ENCODE results near the gene ETV3L. TPM values are rescaled to one million over a fixed set of nuclear protein-coding genes. Genes with fewer than 3 reads are reported as not detected.
"Not testable (repeated sequence)": the region's sequence is repeated elsewhere in the genome, so short reads cannot be mapped to it uniquely, and the experiment has no call there.

The ETV3L gene
- total and polyA plus RNA-seq, 3 donors from 2014 or later = 0.16 TPM; not detected in 2

DNA sequence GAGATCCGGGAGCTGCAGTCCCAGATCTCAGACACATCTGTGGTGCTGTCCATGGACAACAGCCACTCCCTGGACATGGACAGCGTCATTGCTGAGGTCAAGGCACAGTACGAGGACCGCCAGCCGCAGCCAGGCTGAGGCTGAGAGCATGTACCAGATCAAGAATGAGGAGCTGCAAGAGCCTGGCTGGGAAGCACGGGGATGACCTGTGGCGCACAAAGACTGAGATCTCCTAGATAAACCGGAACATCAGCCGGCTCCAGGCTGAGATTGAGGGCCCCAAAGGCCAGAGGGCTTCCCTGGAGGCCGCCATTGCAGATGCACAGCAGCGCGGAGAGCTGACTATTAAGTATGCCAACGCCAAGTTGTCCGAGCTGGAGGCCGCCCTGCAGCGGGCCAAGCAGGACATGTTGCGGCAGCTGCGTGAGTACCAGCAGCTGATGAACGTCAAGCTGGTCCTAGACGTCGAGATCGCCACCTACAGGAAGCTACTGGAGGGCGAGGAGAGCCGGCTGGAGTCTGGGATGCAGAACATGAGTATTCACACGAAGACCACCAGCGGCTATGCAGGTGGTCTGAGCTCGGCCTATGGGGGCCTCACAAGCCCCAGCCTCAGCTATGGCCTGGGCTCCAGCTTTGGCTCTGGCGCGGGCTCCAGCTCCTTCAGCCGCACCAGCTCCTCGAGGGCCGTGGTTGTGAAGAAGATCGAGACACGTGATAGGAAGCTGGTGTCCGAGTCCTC, 25.5 kb downstream of the ETV3L start:
- peak; percentile 88 for DNase-seq
- intact Hi-C loops (cut with DNase I; ENCODE audit: low total_unique reads) = no loop called here
- Histone ChIP-seq H3K27me3 (no peaks in the 10 kb centered on the region), H3K4me3 (peak overlapping the region; percentile 9 to 36), H3K36me3 (ENCODE audit: low read depth, missing control alignments) (no peaks in the 10 kb centered on the region), H3K4me1 (no peaks in the 10 kb centered on the region), H3K27ac (no peak overlapping the region), H3K9me3 (no peaks in the 10 kb centered on the region)
- 7 to 17% methylated on average over 4 to 35 of the region's 35 CpGs for WGBS, 2 donors
- TF ChIP-seq, protein P1, sequence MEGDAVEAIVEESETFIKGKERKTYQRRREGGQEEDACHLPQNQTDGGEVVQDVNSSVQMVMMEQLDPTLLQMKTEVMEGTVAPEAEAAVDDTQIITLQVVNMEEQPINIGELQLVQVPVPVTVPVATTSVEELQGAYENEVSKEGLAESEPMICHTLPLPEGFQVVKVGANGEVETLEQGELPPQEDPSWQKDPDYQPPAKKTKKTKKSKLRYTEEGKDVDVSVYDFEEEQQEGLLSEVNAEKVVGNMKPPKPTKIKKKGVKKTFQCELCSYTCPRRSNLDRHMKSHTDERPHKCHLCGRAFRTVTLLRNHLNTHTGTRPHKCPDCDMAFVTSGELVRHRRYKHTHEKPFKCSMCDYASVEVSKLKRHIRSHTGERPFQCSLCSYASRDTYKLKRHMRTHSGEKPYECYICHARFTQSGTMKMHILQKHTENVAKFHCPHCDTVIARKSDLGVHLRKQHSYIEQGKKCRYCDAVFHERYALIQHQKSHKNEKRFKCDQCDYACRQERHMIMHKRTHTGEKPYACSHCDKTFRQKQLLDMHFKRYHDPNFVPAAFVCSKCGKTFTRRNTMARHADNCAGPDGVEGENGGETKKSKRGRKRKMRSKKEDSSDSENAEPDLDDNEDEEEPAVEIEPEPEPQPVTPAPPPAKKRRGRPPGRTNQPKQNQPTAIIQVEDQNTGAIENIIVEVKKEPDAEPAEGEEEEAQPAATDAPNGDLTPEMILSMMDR (IDR thresholded peaks at IDR 0.05) = peak; percentile 38 to 62 (median 40)
- no peak for TF ChIP-seq POLR2A (IDR thresholded peaks at IDR 0.05)

DNA sequence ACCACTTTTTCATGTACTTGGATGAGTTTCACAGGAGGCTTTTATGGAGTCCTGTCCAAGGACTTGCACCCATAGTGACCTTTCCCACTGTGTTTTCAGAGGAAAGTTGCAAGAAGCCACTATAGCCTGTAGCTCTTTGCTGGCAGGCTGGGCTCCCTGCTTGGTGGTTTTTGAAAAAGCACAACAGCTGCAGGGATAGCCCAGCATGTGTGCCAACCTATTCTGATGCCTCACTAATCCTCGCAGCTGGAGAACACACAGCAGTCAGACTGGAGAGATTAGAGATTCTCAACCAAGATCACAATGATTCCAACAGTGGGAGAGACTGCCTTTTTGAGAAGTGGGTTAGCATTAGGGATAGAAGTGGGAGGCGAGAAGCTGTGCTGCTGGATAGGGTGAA, 30.0 kb downstream of the ETV3L start:
- DNase-seq = no peak
- H3K36me3 ChIP-seq (ENCODE audit: low read depth, missing control alignments) = no peaks in the 10 kb centered on the region
- no peak overlapping the region for H3K4me3 ChIP-seq
- H3K27ac ChIP-seq = no peak overlapping the region
- 80 to 88% methylated on average over 2 of the region's 2 CpGs for WGBS, 2 donors
- no peaks in the 10 kb centered on the region for H3K27me3 ChIP-seq
- H3K9me3 ChIP-seq = no peaks in the 10 kb centered on the region
- TF ChIP-seq, protein P1 (IDR thresholded peaks at IDR 0.05) = no peak
- TF ChIP-seq POLR2A (IDR thresholded peaks at IDR 0.05) = no peak
- intact Hi-C loops (cut with DNase I; ENCODE audit: low total_unique reads) = loop anchor here (10.0 kb wide), 1 partner anchor 125 kb away; no protein-coding TSS in a partner anchor
- H3K4me1 ChIP-seq = no peaks in the 10 kb centered on the region

DNA sequence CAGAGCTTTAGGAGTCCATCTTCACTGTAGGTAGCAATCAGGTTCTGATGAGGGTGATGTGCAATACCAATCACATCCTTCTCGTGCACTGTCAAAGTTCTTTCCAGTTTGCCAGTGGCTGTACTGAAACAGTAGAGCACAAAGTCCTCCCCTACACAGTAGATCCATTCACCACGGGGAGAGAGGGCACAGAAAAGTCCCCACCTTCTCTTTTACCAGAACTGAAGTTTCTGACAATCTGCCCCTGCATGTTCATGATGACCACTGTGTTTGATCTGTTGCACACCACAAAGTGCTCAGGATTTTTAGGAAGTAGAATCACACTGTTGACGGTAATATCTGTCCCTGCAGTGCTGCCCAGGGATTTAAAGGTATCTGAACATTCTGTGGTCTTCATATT, 40.4 kb downstream of the ETV3L start:
- 63 to 76% methylated on average over 3 of the region's 3 CpGs for WGBS, 2 donors
- H3K4me1 ChIP-seq, H3K9me3 ChIP-seq: not testable (repeated sequence)

DNA sequence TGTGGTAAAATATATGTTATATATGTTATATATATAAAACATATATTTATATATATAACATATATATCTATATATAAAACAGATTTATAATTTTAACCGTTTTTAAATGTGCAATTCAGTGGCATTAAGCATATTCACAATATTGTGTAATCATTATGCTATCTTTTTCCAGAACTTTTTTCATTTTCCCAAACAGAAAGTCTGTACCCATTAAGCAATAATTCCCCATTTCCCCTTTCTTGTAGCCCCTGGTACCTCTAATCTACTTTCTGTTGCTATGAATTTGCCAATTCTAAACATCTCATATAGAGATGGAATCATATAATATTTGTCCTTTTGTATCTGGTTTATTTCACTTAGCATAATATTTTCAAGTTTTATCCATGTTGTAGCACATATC, 43.3 kb downstream of the ETV3L start:
- no peak for TF ChIP-seq POLR2A (IDR thresholded peaks at IDR 0.05)
- TF ChIP-seq, protein P1 (IDR thresholded peaks at IDR 0.05) = no peak
- DNase-seq = no peak
- Histone ChIP-seq H3K36me3 (ENCODE audit: low read depth, missing control alignments) (no peaks in the 10 kb centered on the region), H3K27ac (no peak overlapping the region), H3K27me3 (no peaks in the 10 kb centered on the region), H3K4me1 (no peaks in the 10 kb centered on the region), H3K9me3 (no peaks in the 10 kb centered on the region), H3K4me3 (no peak overlapping the region)
- intact Hi-C loops (cut with DNase I; ENCODE audit: low total_unique reads) = no loop called here
- 85 to 88% methylated on average over 1 of the region's 1 CpG for whole genome bisulfite sequencing, 2 donors

More for the DNA sequence above, 40.4 kb downstream of the ETV3L start:
- H3K27ac ChIP-seq; H3K27me3 ChIP-seq; H3K4me3 ChIP-seq; H3K36me3 ChIP-seq (ENCODE audit: low read depth, missing control alignments); DNase-seq; intact Hi-C loops (cut with DNase I; ENCODE audit: low total_unique reads): not testable (repeated sequence)

DNA sequence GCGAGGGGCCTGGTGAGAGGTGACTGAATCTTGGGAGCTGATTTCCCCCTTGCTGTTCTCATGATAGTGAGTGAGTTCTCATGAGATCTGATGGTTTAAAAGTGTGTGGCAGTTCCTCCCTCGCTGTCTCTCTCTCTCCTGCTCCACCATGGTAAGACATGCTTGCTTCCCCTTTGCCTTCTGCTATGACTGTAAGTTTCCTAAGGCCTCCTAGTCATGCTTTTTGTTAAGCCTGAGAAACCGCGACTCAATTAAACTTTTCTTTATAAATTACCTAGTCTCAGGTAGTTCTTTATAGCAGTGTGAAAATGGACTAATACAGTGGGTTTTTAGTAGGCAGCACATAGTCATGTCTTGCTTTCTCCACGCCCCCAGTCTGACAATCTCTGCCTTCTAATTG, 43.9 kb downstream of the ETV3L start:
- DNase-seq; H3K36me3 ChIP-seq (ENCODE audit: low read depth, missing control alignments); H3K9me3 ChIP-seq; H3K27ac ChIP-seq; H3K27me3 ChIP-seq; H3K4me1 ChIP-seq; intact Hi-C loops (cut with DNase I; ENCODE audit: low total_unique reads); H3K4me3 ChIP-seq: not testable (repeated sequence)
- 84 to 91% methylated on average over 5 of the region's 5 CpGs for WGBS, 2 donors

DNA sequence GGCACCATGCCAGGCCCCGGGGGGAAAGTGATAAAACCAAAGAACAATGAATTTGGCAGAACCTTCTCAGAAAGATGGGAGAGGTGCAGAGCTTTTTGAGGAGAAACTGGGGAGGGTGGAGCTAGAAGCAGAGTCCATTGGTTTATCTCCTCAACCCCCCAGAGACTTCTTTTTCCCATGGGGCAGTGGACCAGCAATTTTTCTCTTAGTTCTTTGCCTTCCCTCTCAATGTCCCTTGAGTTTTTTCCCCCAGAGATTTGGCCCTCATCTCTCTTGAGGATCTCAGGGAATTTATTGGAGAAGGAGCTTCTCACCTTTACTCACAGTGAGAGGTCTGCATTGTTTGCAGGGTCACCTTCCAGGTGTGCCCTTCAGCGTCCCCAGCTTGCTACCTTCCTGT, 48.8 kb downstream of the ETV3L start:
- DNase-seq = no peak
- Histone ChIP-seq H3K9me3 (no peaks in the 10 kb centered on the region), H3K27ac (no peak overlapping the region), H3K4me1 (no peaks in the 10 kb centered on the region), H3K27me3 (no peaks in the 10 kb centered on the region), H3K36me3 (ENCODE audit: low read depth, missing control alignments) (no peaks in the 10 kb centered on the region), H3K4me3 (no peak overlapping the region)
- TF ChIP-seq POLR2A (IDR thresholded peaks at IDR 0.05) = no peak
- TF ChIP-seq, protein P1 (IDR thresholded peaks at IDR 0.05) = no peak
- WGBS, 2 donors = 61 to 78% methylated on average over 2 of the region's 2 CpGs
- intact Hi-C loops (cut with DNase I; ENCODE audit: low total_unique reads) = no loop called here

Measured in testis (tissue), 3 donors.